K562 (cell line): Measurements from ENCODE around the gene DUSP28. TPM values are rescaled to one million over a fixed set of nuclear protein-coding genes. Genes with fewer than 3 reads are reported as not detected.
A peak's percentile ranks its signal among the peaks of the same experiment; 100 is the strongest.

Source experiments
- ATAC-seq: fragments of 200-7000 bp; cut with Tn5 transposase; 3 replicates; pipeline ENCODE4 v1.9.1; 2020; ENCODE audit warnings: moderate library complexity
- BruUV-seq: library from RNA; stranded (reverse); fragments of 400-500 nt; replicated peaks from 2 replicates; lab custom pipeline; 2021; lab: Mats Ljungman, UMichigan
- CTCF ChIA-PET: fragments of 300-600 bp; formaldehyde crosslinking; extraction: SDS; loops from one replicate; lab custom pipeline; 2021; ENCODE audit warnings: low intra/inter-chr PET ratio; lab: Yijun Ruan, JAX
- POLR2A ChIA-PET: fragments of 300-600, 350-650 bp; sonication (Branson Sonifier 250); formaldehyde crosslinking; extraction: SDS; loops from one replicate; lab custom pipeline; 2021; ENCODE audit warnings: antibody characterized with exemption, inconsistent platforms; lab: Yijun Ruan, JAX
- DNase-seq, 4 experiments: peaks; one replicate each; pipeline versions ENCODE4 v3.0.0 to v3.0.0-alpha.2; 2011 to 2018; ENCODE audit warnings: low spot score in 3 of 4, mixed read lengths in 3 of 4; ENCODE audit errors: extremely low read depth in 1 of 4
- FAIRE-seq: peaks from 2 replicates; lab custom pipeline; 2011; peaks lifted over from hg19 to GRCh38; lab: Jason Lieb, UNC
- H2AFZ ChIP-seq: 2 replicates; pipeline ENCODE4 v1.6.0; 2011; ENCODE audit warnings: low read depth, low read length, control low read depth, inconsistent platforms
- H3K27ac ChIP-seq: fragments of 200-600 bp; 3 replicates; pipeline ENCODE4 v1.8.0; 2011; ENCODE audit warnings: low read depth, mild to moderate bottlenecking, control low read depth, inconsistent platforms, low read length, moderate library complexity, mixed read lengths; ENCODE audit errors: extremely low read depth
- H3K27me3 ChIP-seq, 2 experiments: fragments of 300-600 bp in 1 of 2; 2 replicates in 1 of 2; 3 replicates in 1 of 2; pipeline versions ENCODE4 v1.6.0 to v1.8.0; 2011; ENCODE audit warnings: inconsistent platforms in 2 of 2, low read length in 2 of 2, mild to moderate bottlenecking in 1 of 2, mixed read lengths in 1 of 2, moderate library complexity in 1 of 2; ENCODE audit not compliant: control insufficient read depth in 2 of 2, insufficient read depth in 2 of 2
- H3K36me3 ChIP-seq: fragments of 300-600 bp; 3 replicates; pipeline ENCODE4 v1.8.0; 2011; ENCODE audit warnings: mild to moderate bottlenecking, low read length, inconsistent platforms; ENCODE audit not compliant: control insufficient read depth, insufficient read depth
- H3K4me1 ChIP-seq, 2 experiments: fragments of 200-600 bp in 1 of 2; replicated peaks in 1 of 2; 2 replicates in 1 of 2; 3 replicates in 1 of 2; pipeline versions ENCODE4 v1.5.1 to v1.8.0; 2011; ENCODE audit warnings: inconsistent platforms in 2 of 2, low read length in 2 of 2, mild to moderate bottlenecking in 1 of 2, mixed read lengths in 1 of 2, moderate library complexity in 1 of 2; ENCODE audit not compliant: control insufficient read depth in 2 of 2, insufficient read depth in 2 of 2
- H3K4me2 ChIP-seq: 2 replicates; pipeline ENCODE4 v1.6.1; 2011; ENCODE audit warnings: low read length, control low read depth, inconsistent platforms, mixed read lengths; ENCODE audit not compliant: insufficient read depth
- H3K4me3 ChIP-seq: fragments of 200-600 bp; sonication (generic), shearing (Covaris generic); 2 replicates; pipeline ENCODE4 v1.5.1; 2016; ENCODE audit warnings: control low read depth, inconsistent platforms
- H3K79me2 ChIP-seq: fragments of 200-600 bp; 3 replicates; pipeline ENCODE4 v1.8.0; 2011; ENCODE audit warnings: low read length, inconsistent platforms; ENCODE audit not compliant: control insufficient read depth, insufficient read depth
- H3K9ac ChIP-seq, 2 experiments: 2 replicates each; pipeline versions ENCODE4 v1.6.0 to v1.6.1; 2011; ENCODE audit warnings: low read depth in 2 of 2, low read length in 2 of 2, control low read depth in 1 of 2, inconsistent platforms in 1 of 2, mild to moderate bottlenecking in 1 of 2, mixed read lengths in 1 of 2; ENCODE audit not compliant: insufficient read depth in 1 of 2
- H3K9me1 ChIP-seq: one replicate; pipeline ENCODE4 v1.6.0; 2011; ENCODE audit warnings: inconsistent platforms, mild to moderate bottlenecking, low read length, moderate library complexity; ENCODE audit not compliant: control insufficient read depth, insufficient read depth
- H3K9me3 ChIP-seq: replicated peaks from 2 replicates; pipeline ENCODE4 v1.5.1; 2011; ENCODE audit warnings: low read depth, low read length, inconsistent platforms; ENCODE audit not compliant: control insufficient read depth, insufficient read depth
- H4K20me1 ChIP-seq: replicated peaks from 2 replicates; pipeline ENCODE4 v1.6.1; 2011; ENCODE audit warnings: low read length, inconsistent platforms, mixed read lengths; ENCODE audit not compliant: control insufficient read depth, insufficient read depth
- CBFB ChIP-seq: sonication (generic); formaldehyde crosslinking; IDR thresholded peaks from 2 replicates; pipeline ENCODE4 v1.4.0; 2020; ENCODE audit warnings: mild to moderate bottlenecking, missing genetic modification reagents
- CBX3 ChIP-seq, 2 experiments: IDR thresholded peaks; 1 replicate in 1 of 2; 2 replicates in 1 of 2; pipeline ENCODE4 v1.6.1; 2012; ENCODE audit warnings: inconsistent platforms in 2 of 2, low read length in 2 of 2, borderline replicate concordance in 1 of 2, control low read depth in 1 of 2
- CBX5 ChIP-seq: IDR thresholded peaks from 2 replicates; pipeline ENCODE4 v1.6.1; 2014; ENCODE audit warnings: low read depth, borderline replicate concordance
- TBL1XR1 ChIP-seq, 2 experiments: IDR thresholded peaks; 2 replicates each; pipeline ENCODE4 v1.6.1; 2012; ENCODE audit warnings: improper control_type of control experiment in 2 of 2, low read length in 2 of 2, mild to moderate bottlenecking in 1 of 2
- TRIM24 ChIP-seq, 2 experiments: fragments of 450-650 bp; IDR thresholded peaks; 2 replicates each; pipeline ENCODE4 v1.6.1; 2016
- TRIM28 ChIP-seq: fragments of 450-650 bp; IDR thresholded peaks from 2 replicates; pipeline ENCODE4 v1.6.1; 2017
- ZNF277 ChIP-seq: fragments of 250-450 bp; sonication (Bioruptor Pico); IDR thresholded peaks from 2 replicates; pipeline ENCODE4 v1.8.0; 2022; ENCODE audit warnings: inconsistent platforms, mild to moderate bottlenecking, moderate library complexity, borderline replicate concordance
- ZNF280A ChIP-seq: fragments of 450-650 bp; IDR thresholded peaks from 2 replicates; pipeline ENCODE4 v1.6.1; 2018; ENCODE audit warnings: mild to moderate bottlenecking, low read depth; ENCODE audit not compliant: partially characterized antibody
- ZNF316 ChIP-seq: fragments of 450-650 bp; IDR thresholded peaks from 2 replicates; pipeline ENCODE4 v1.6.1; 2016
- WGBS: fragments of 100-300 bp; shearing (Covaris generic); methylation state at CpG from one replicate; pipeline ENCODE4 v1.1.6; 2016; ENCODE audit warnings: low coverage, mixed read lengths; ENCODE audit not compliant: insufficient coverage; ENCODE audit errors: missing lambda C conversion rate; 5-methylcytosine and 5-hydroxymethylcytosine counted together
- in situ Hi-C: fragments of 300-500 bp; cut with MboI; formaldehyde crosslinking; loops from 4 replicates; pipeline ENCODE4 v1.15.0; 2018; ENCODE audit warnings: inconsistent platforms, mixed read lengths
- intact Hi-C: fragments of 100-400 bp; cut with micrococcal nuclease; formaldehyde crosslinking; loops from 2 replicates; pipeline ENCODE4 v1.14.2; 2022
- polyA plus RNA-seq, 8 experiments: library from polyadenylated mRNA; depleted of rRNA in 4 of 8; stranded (reverse) in 5 of 8; unstranded in 3 of 8; fragments of >200 nt; fragmentation: Nextera tagmentation in 2 of 8; fragmentation: Illumina TruSeq in 1 of 8; extraction: Ambion mirVana in 2 of 8; extraction: Trizol in 1 of 8; gene quantifications; 2 replicates each; pipeline versions ENCODE4 v1.2.1 to v1.2.3, GENCODE V29; 2011 to 2014; ENCODE audit warnings: inconsistent platforms in 1 of 8, missing spikeins in 1 of 8
- total RNA-seq, 7 experiments: library from RNA; depleted of rRNA in 6 of 7; stranded (reverse); fragments of >200 nt in 6 of 7; fragmentation: Illumina TruSeq in 2 of 7; extraction: Trizol in 2 of 7; gene quantifications; 2 replicates each; pipeline versions ENCODE4 v1.2.1 to v1.2.3, GENCODE V29; 2011 to 2021; ENCODE audit warnings: low replicate concordance in 1 of 7

DUSP28 gene
- total and polyA plus RNA-seq, 9 of the 15 experiments (the other 6 are each of a cell fraction or from before 2014, with no cell fraction given), result 2.8 to 8.1 (median 4.2) TPM

- intact Hi-C loops (no loop called here), in situ Hi-C loops (no loop called here)
- FAIRE-seq, result peak; percentile 15
- H3K9ac ChIP-seq, result no peak overlapping the region
- BruUV-seq, result no TSS peak
- WGBS, result 100% methylated on average over 1 of the region's 1 CpG
- TF ChIP-seq CBX5 (peak; percentile 84; the same call in 1 of the 2 replicates), TRIM24 (IDR thresholded peaks at IDR 0.05) (0 out of 4 replicates have a peak, but pooled peaks of 1 of the 2 experiments have one; percentile 25), TRIM28 (peak; percentile 96), ZNF316 (peak; percentile 49), CBX3 (IDR thresholded peaks at IDR 0.05; ENCODE audit: borderline replicate concordance in 1 of 2, low read length in 2 of 2) (peak in 1 of 2 experiments; percentile 98; a peak in 2 of 3 replicates), TBL1XR1 (IDR thresholded peaks at IDR 0.05; ENCODE audit: low read length in 2 of 2) (no peak), ZNF280A (peak; percentile 30), CBFB (CRISPR knock-in tag) (no peak), ZNF277 (CRISPR knock-in tag) (no peak)
- H3K79me2 ChIP-seq, result no peaks in the 10 kb centered on the region; the same call in 2 of the 3 replicates
- H3K27me3 ChIP-seq, result no peaks in the 10 kb centered on the region
- H3K27ac ChIP-seq, result no peak overlapping the region
- DNase-seq, result no peak
- POLR2A ChIA-PET, result no interaction called here
- no peak overlapping the region for H2AFZ ChIP-seq
- H3K4me3 ChIP-seq, result no peak overlapping the region
- no peak overlapping the region for H3K4me2 ChIP-seq
- peaks cover 2% of the 10 kb centered on the region; the same call in 1 of the 2 replicates for H3K9me3 ChIP-seq
- H3K9me1 ChIP-seq, result no peaks in the 10 kb centered on the region
- no peak for ATAC-seq
- H4K20me1 ChIP-seq, result no peaks in the 10 kb centered on the region
- peaks cover 18% of the 10 kb centered on the region; the same call in 2 of the 3 replicates for H3K36me3 ChIP-seq
- no peaks in the 10 kb centered on the region; a peak in 1 of 5 replicates for H3K4me1 ChIP-seq
- CTCF ChIA-PET, result no interaction called here
These were observed 28.0 kb upstream of the DUSP28 start for GRCh38 chr2:240532031-240532775.
